Natural killer cell (primary cell): ENCODE measurements around the gene MTFMT. TPM values are rescaled to one million over a fixed set of nuclear protein-coding genes. Genes with fewer than 3 reads are reported as not detected.

Experiments
- ATAC-seq, 3 donors: fragments of 150-1000 bp in 2 of 3; fragments of 200-7000 bp in 1 of 3; cut with Tn5 transposase; 1 replicate in 1 of 3; 2 replicates in 2 of 3; pipeline ENCODE4 v1.10.0; 2021; ENCODE audit warnings: mild to moderate bottlenecking in 2 of 3, moderate library complexity in 2 of 3
- DNase-seq, 2 donors: peaks; one replicate each; pipeline versions ENCODE4 v3.0.0 to v3.0.0-alpha.2; 2013 to 2021; ENCODE audit warnings: mixed read lengths in 1 of 2
- H3K27ac ChIP-seq: one replicate; pipeline ENCODE4 v1.5.1; 2013; ENCODE audit warnings: mild to moderate bottlenecking, low read length
- H3K27me3 ChIP-seq: one replicate; pipeline ENCODE4 v1.6.1; 2013; ENCODE audit warnings: low read length; ENCODE audit not compliant: control insufficient read depth, insufficient read depth
- H3K36me3 ChIP-seq: one replicate; pipeline ENCODE4 v1.6.1; 2013; ENCODE audit warnings: low read length; ENCODE audit not compliant: control insufficient read depth, insufficient read depth
- H3K4me1 ChIP-seq: one replicate; pipeline ENCODE4 v1.6.1; 2013; ENCODE audit warnings: low read length; ENCODE audit not compliant: control insufficient read depth, insufficient read depth
- H3K4me3 ChIP-seq: one replicate; pipeline ENCODE4 v1.5.1; 2013; ENCODE audit warnings: low read length
- H3K9me3 ChIP-seq: one replicate; pipeline ENCODE4 v1.6.1; 2013; ENCODE audit warnings: low read length; ENCODE audit not compliant: control insufficient read depth, insufficient read depth
- H3K27ac Mint-ChIP-seq, 2 donors: one replicate each; pipeline ENCODE4 v1.8.0; 2022; ENCODE audit warnings: mild to moderate bottlenecking in 2 of 2, mixed read lengths in 2 of 2, moderate library complexity in 1 of 2
- H3K27me3 Mint-ChIP-seq, 2 donors: one replicate each; pipeline ENCODE4 v1.8.0; 2022; ENCODE audit warnings: low read depth in 2 of 2, mixed read lengths in 2 of 2
- H3K36me3 Mint-ChIP-seq: one replicate; pipeline ENCODE4 v1.8.0; 2022; ENCODE audit warnings: mixed read lengths
- H3K4me1 Mint-ChIP-seq, 2 donors: one replicate each; pipeline ENCODE4 v1.8.0; 2022; ENCODE audit warnings: mixed read lengths in 2 of 2
- H3K4me3 Mint-ChIP-seq: one replicate; pipeline ENCODE4 v1.8.0; 2022; ENCODE audit warnings: mild to moderate bottlenecking, moderate library complexity, mixed read lengths
- H3K9me3 Mint-ChIP-seq, 2 donors: one replicate each; pipeline ENCODE4 v1.8.0; 2022; ENCODE audit warnings: mixed read lengths in 2 of 2
- WGBS: methylation state at CpG from one replicate; pipeline ENCODE4 v1.1.7; 2013; ENCODE audit warnings: missing lambda C conversion rate; ENCODE audit not compliant: insufficient coverage; 5-methylcytosine and 5-hydroxymethylcytosine counted together
- intact Hi-C: fragments of 100-400 bp; cut with micrococcal nuclease; formaldehyde crosslinking; loops from one replicate; pipeline ENCODE4 v1.14.2; 2022
- total RNA-seq, 4 donors: library from RNA; stranded (reverse); fragments of 120-200 nt in 1 of 4; gene quantifications; one replicate each; pipeline versions ENCODE4 v1.2.3 to v1.2.4, GENCODE V29; 2013 to 2022
- TF ChIP-seq, protein P1 (sequence below): fragments of 200-600 bp; IDR thresholded peaks from one replicate; pipeline ENCODE4 v1.8.0; 2022; ENCODE audit warnings: antibody characterized with exemption

Gene MTFMT
- total RNA-seq, 3 donors from 2014 or later (not counting 1 experiment from before 2014, with no cell fraction given), result 9.3 to 13.6 (median 12.2) TPM

DNA sequence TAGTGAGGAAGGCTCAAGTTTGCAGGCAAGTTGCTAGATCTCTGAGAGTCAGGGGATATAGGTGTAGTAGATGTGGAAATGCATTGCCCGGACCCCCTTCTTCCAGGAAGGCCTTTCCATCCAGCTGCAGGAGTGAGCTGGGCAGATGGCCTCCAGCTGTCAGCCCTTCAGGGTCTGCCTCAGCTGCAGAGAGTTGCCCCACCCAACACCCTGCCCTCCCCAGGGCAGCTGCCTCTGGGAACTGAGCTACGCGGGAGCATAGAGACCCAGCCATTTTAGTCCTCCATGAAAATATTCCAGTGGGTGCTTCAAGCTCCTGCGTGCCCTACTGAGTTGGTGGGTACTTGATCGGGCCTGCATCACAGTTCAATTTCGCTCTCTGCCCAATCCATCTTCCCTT, 69.3 kb downstream of the MTFMT start:
- Histone ChIP-seq H3K4me1 (no peaks in the 10 kb centered on the region), H3K27me3 (no peaks in the 10 kb centered on the region), H3K9me3 (no peaks in the 10 kb centered on the region), H3K27ac (no peak overlapping the region), H3K4me3 (no peak overlapping the region), H3K36me3 (peaks cover 78% of the 10 kb centered on the region)
- ATAC-seq, result no peak
- H3K27me3 Mint-ChIP-seq, result no peaks in the 10 kb centered on the region
- 95% methylated on average over 5 of the region's 6 CpGs for WGBS
- H3K9me3 Mint-ChIP-seq, result no peaks in the 10 kb centered on the region
- no peak for DNase-seq
- H3K4me1 Mint-ChIP-seq, result no peaks in the 10 kb centered on the region
- TF ChIP-seq, protein P1, sequence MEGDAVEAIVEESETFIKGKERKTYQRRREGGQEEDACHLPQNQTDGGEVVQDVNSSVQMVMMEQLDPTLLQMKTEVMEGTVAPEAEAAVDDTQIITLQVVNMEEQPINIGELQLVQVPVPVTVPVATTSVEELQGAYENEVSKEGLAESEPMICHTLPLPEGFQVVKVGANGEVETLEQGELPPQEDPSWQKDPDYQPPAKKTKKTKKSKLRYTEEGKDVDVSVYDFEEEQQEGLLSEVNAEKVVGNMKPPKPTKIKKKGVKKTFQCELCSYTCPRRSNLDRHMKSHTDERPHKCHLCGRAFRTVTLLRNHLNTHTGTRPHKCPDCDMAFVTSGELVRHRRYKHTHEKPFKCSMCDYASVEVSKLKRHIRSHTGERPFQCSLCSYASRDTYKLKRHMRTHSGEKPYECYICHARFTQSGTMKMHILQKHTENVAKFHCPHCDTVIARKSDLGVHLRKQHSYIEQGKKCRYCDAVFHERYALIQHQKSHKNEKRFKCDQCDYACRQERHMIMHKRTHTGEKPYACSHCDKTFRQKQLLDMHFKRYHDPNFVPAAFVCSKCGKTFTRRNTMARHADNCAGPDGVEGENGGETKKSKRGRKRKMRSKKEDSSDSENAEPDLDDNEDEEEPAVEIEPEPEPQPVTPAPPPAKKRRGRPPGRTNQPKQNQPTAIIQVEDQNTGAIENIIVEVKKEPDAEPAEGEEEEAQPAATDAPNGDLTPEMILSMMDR, result no peak
- intact Hi-C loops, result no loop called here
- no peak overlapping the region for H3K4me3 Mint-ChIP-seq
- no peak overlapping the region for H3K27ac Mint-ChIP-seq
- peaks cover 35% of the 10 kb centered on the region for H3K36me3 Mint-ChIP-seq

DNA sequence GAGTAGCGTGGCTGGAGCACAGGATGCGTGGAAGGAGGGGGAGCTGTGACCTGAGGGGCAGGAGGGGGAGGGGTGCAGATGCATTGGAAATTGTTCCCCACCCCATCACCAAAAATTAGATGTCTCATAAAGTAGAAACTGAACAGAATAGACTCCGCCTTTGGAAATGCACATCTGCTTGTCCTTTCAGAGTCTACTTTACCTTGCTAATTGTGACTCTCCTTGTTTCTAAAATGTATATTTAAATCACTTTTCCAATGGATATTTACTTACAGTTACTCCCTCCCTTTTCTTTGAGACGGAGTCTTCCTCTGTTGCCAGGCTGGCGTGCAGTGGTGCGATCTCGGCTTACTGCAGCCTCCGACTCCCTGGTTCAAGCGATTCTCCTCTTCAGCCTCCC, 70.3 kb downstream of the MTFMT start:
- Mint-ChIP-seq H3K36me3 (peaks cover 31% of the 10 kb centered on the region), H3K4me3 (no peak overlapping the region), H3K4me1 (no peaks in the 10 kb centered on the region), H3K9me3 (no peaks in the 10 kb centered on the region), H3K27me3 (no peaks in the 10 kb centered on the region), H3K27ac (no peak overlapping the region)
- DNase-seq (no peak), ATAC-seq (no peak)
- Histone ChIP-seq H3K27ac (no peak overlapping the region), H3K4me3 (no peak overlapping the region), H3K36me3 (peaks cover 70% of the 10 kb centered on the region), H3K27me3 (no peaks in the 10 kb centered on the region), H3K4me1 (no peaks in the 10 kb centered on the region), H3K9me3 (no peaks in the 10 kb centered on the region)
- TF ChIP-seq, protein P1, result no peak
- intact Hi-C loops, result no loop called here
- 97% methylated on average over 7 of the region's 9 CpGs for WGBS

DNA sequence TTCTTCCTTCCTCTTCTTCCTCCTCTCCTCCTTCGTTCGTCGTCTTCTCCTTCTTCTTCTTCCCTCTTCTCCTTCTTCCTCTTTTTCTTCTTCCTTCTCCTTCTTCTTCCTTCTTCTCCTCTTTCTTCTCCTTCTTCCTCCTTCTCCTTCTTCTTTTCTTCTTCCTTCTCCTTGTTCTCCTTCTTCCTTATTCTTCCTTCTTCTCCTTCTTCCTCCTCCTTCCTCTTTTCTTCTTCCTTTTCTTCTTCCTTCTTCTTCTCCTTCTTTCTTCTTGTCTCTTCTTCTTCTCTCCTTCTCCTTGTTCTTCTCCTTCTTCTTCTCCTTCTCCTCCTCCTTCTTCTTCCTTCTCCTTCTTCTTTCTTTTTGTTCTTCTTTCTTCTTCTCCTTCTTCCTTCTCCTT, 75.0 kb downstream of the MTFMT start:
- no peaks in the 10 kb centered on the region for H3K27me3 Mint-ChIP-seq
- TF ChIP-seq, protein P1, result no peak
- DNase-seq (no peak), ATAC-seq (no peak)
- Histone ChIP-seq H3K27ac (no peak overlapping the region), H3K4me1 (no peaks in the 10 kb centered on the region), H3K36me3 (peaks cover 29% of the 10 kb centered on the region), H3K9me3 (no peaks in the 10 kb centered on the region), H3K4me3 (no peak overlapping the region), H3K27me3 (no peaks in the 10 kb centered on the region)
- H3K9me3 Mint-ChIP-seq, result no peaks in the 10 kb centered on the region
- intact Hi-C loops, result no loop called here
- H3K4me3 Mint-ChIP-seq, result no peak overlapping the region
- WGBS, result 85% methylated on average over 2 of the region's 3 CpGs
- H3K36me3 Mint-ChIP-seq, result peaks cover 7% of the 10 kb centered on the region
- H3K27ac Mint-ChIP-seq, result peak overlapping the region in 1 of 2 donors; percentile 44
- peaks cover 5 to 7% of the 10 kb centered on the region in 2 donors for H3K4me1 Mint-ChIP-seq

DNA sequence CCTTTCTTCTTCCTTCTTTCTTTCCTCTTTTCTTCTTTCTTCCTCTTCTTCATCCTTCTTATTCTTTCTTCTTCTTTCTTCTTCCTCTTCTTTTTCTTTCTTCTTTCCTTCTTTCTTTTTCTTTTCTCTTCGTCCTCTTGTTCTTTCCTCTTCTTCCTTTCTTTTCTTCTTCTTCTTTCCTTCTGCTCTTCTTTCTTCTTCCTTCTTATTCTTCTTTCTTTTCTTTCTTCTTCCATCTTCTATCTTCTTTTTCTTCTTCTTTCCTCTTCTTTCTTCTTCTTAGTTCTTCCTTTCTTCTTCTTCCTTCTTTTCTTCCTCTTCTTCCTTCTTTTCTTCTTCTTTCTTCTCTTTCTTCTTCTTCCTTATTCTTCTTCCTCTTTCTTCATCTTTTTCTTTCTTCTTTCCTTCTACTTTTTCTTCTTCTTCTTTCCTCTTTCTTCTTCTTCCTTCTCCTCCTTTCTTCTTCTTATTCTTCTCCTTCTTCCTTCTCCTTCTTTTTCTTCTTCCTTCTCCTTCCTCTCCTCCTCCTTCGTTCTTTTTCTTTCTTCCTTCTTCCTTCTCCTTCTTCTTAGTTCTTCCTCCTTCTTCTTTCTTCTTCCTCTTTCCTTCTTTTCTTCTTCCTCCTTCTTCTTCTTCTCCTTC, 77.5 kb downstream of the MTFMT start:
- Histone ChIP-seq H3K4me3 (no peak overlapping the region), H3K27me3 (no peaks in the 10 kb centered on the region), H3K36me3 (peaks cover 10% of the 10 kb centered on the region), H3K4me1 (no peaks in the 10 kb centered on the region), H3K27ac (no peak overlapping the region), H3K9me3 (no peaks in the 10 kb centered on the region)
- H3K27me3 Mint-ChIP-seq, result no peaks in the 10 kb centered on the region
- H3K4me1 Mint-ChIP-seq, result peaks cover 5 to 7% of the 10 kb centered on the region in 2 donors
- DNase-seq (no peak), ATAC-seq (no peak)
- no peaks in the 10 kb centered on the region for H3K9me3 Mint-ChIP-seq
- no peaks in the 10 kb centered on the region for H3K36me3 Mint-ChIP-seq
- no peak overlapping the region for H3K4me3 Mint-ChIP-seq
- TF ChIP-seq, protein P1, result no peak
- intact Hi-C loops, result no loop called here
- peak overlapping the region; percentile 1 to 65 for H3K27ac Mint-ChIP-seq
- WGBS, result 94% methylated on average over 2 of the region's 2 CpGs
